GM23338 (cell line): ENCODE measurements around the gene ADGRL3. TPM values are rescaled to one million over a fixed set of nuclear protein-coding genes. Genes with fewer than 3 reads are reported as not detected.
A peak's percentile ranks its signal among the peaks of the same experiment; 100 is the strongest.

Experiments used
- ATAC-seq: fragments of 200-7000 bp; cut with Tn5 transposase; 3 replicates; pipeline ENCODE4 v1.9.1; 2020
- DNase-seq: peaks from one replicate; pipeline ENCODE4 v3.0.0-alpha.2; 2015; ENCODE audit warnings: low spot score
- H2AFZ ChIP-seq: fragments of 200-600 bp; sonication (generic); 2 replicates; pipeline ENCODE4 v1.8.0; 2016; ENCODE audit warnings: antibody characterized with exemption, mild to moderate bottlenecking, moderate library complexity
- H3F3A ChIP-seq: fragments of 200-600 bp; sonication (generic); replicated peaks from 2 replicates; pipeline ENCODE4 v1.8.0; 2017; ENCODE audit warnings: antibody characterized with exemption, mixed run types, low read depth
- H3K27ac ChIP-seq: fragments of 200-600 bp; sonication (generic); 2 replicates; pipeline ENCODE4 v1.6.1; 2016; ENCODE audit warnings: low read depth
- H3K27me3 ChIP-seq: fragments of 200-600 bp; sonication (generic); 2 replicates; pipeline ENCODE4 v1.8.0; 2016; ENCODE audit warnings: mild to moderate bottlenecking, mixed run types, moderate library complexity; ENCODE audit not compliant: insufficient read depth
- H3K36me3 ChIP-seq: fragments of 200-600 bp; sonication (generic); 2 replicates; pipeline ENCODE4 v1.8.0; 2016; ENCODE audit warnings: mild to moderate bottlenecking; ENCODE audit not compliant: insufficient read depth
- H3K4me1 ChIP-seq: fragments of 200-600 bp; sonication (generic); 2 replicates; pipeline ENCODE4 v1.8.0; 2016; ENCODE audit warnings: mild to moderate bottlenecking, moderate library complexity; ENCODE audit not compliant: insufficient read depth
- H3K4me2 ChIP-seq: fragments of 200-600 bp; sonication (generic); 2 replicates; pipeline ENCODE4 v1.7.1; 2017; ENCODE audit warnings: mixed run types
- H3K4me3 ChIP-seq: fragments of 200-600 bp; sonication (generic); 2 replicates; pipeline ENCODE4 v1.6.1; 2016; ENCODE audit warnings: mixed run types
- H3K79me2 ChIP-seq: fragments of 200-600 bp; sonication (generic); replicated peaks from 2 replicates; pipeline ENCODE4 v1.8.0; 2017; ENCODE audit warnings: mild to moderate bottlenecking; ENCODE audit not compliant: insufficient read depth
- H3K9me2 ChIP-seq: fragments of 200-600 bp; sonication (generic); 2 replicates; pipeline ENCODE4 v1.8.0; 2017; ENCODE audit not compliant: insufficient read depth
- H4K20me1 ChIP-seq: fragments of 200-600 bp; sonication (generic); replicated peaks from 2 replicates; pipeline ENCODE4 v1.8.0; 2017; ENCODE audit warnings: mild to moderate bottlenecking; ENCODE audit not compliant: insufficient read depth
- H3K27ac Mint-ChIP-seq: 2 replicates; pipeline ENCODE4 v1.8.0; 2020; ENCODE audit warnings: inconsistent platforms, mild to moderate bottlenecking, moderate library complexity, mixed read lengths
- H3K27me3 Mint-ChIP-seq: 3 replicates; pipeline ENCODE4 v1.8.0; 2022; ENCODE audit warnings: low read depth, mild to moderate bottlenecking, moderate library complexity, mixed read lengths, inconsistent platforms; ENCODE audit not compliant: insufficient read depth, poor library complexity
- H3K36me3 Mint-ChIP-seq: 3 replicates; pipeline ENCODE4 v1.8.0; 2021; ENCODE audit warnings: low read depth, mild to moderate bottlenecking, inconsistent platforms, moderate library complexity, mixed read lengths
- H3K4me1 Mint-ChIP-seq: 3 replicates; pipeline ENCODE4 v1.8.0; 2020; ENCODE audit warnings: mild to moderate bottlenecking, inconsistent platforms, mixed read lengths
- H3K4me3 Mint-ChIP-seq: 3 replicates; pipeline ENCODE4 v1.8.0; 2021; ENCODE audit warnings: moderate library complexity, mild to moderate bottlenecking, inconsistent platforms, mixed read lengths
- H3K9me3 Mint-ChIP-seq: 3 replicates; pipeline ENCODE4 v1.8.0; 2020; ENCODE audit warnings: moderate library complexity, mild to moderate bottlenecking, inconsistent platforms, mixed read lengths
- CREB1 ChIP-seq: fragments of 250-450 bp; sonication (Bioruptor Pico); IDR thresholded peaks from 2 replicates; pipeline ENCODE4 v1.5.0; 2020; ENCODE audit warnings: low read depth, mild to moderate bottlenecking, moderate library complexity
- CTCF ChIP-seq, 2 experiments: fragments of 200-600 bp in 1 of 2; sonication (generic) in 1 of 2; conservative IDR thresholded peaks; 2 replicates each; pipeline versions ENCODE4 v1.5.1 to v1.6.1; 2016 to 2017; ENCODE audit warnings: antibody characterized with exemption in 2 of 2, low read depth in 2 of 2, mild to moderate bottlenecking in 2 of 2, moderate library complexity in 1 of 2
- ETS1 ChIP-seq: IDR thresholded peaks from 2 replicates; pipeline ENCODE4 v1.6.1; 2016; ENCODE audit warnings: antibody characterized with exemption
- EZH2 ChIP-seq: fragments of 200-600 bp; sonication (generic); IDR thresholded peaks from one replicate; pipeline ENCODE4 v1.8.0; 2017; ENCODE audit warnings: antibody characterized with exemption, mild to moderate bottlenecking, low read depth; ENCODE audit not compliant: unreplicated experiment
- EZH2phosphoT487 ChIP-seq: fragments of 200-600 bp; sonication (generic); IDR thresholded peaks from one replicate; pipeline ENCODE4 v1.8.1; 2018; ENCODE audit warnings: antibody characterized with exemption; ENCODE audit not compliant: unreplicated experiment
- NANOG ChIP-seq: IDR thresholded peaks from 2 replicates; pipeline ENCODE4 v1.6.1; 2016; ENCODE audit warnings: antibody characterized with exemption, borderline replicate concordance
- POLR2AphosphoS5 ChIP-seq: IDR thresholded peaks from 2 replicates; pipeline ENCODE4 v1.6.1; 2016; ENCODE audit warnings: antibody characterized with exemption, low read depth
- STAT1 ChIP-seq: IDR thresholded peaks from one replicate; pipeline ENCODE4 v1.6.1; 2016; ENCODE audit warnings: antibody characterized with exemption; ENCODE audit not compliant: unreplicated experiment
- ZNF331 ChIP-seq: fragments of 250-450 bp; sonication (Bioruptor Pico); IDR thresholded peaks from 2 replicates; pipeline ENCODE4 v1.5.0; 2020; ENCODE audit warnings: low read depth, mild to moderate bottlenecking, moderate library complexity
- ZNF462 ChIP-seq: fragments of 250-450 bp; sonication (Bioruptor Pico); IDR thresholded peaks from 2 replicates; pipeline ENCODE4 v1.5.0; 2020; ENCODE audit warnings: mild to moderate bottlenecking, moderate library complexity
- polyA plus RNA-seq: library from polyadenylated mRNA; unstranded; fragments of >200 nt; fragmentation: Nextera tagmentation; extraction: Ambion mirVana; gene quantifications from 2 replicates; pipeline ENCODE4 v1.2.1, GENCODE V29; 2016
- total RNA-seq: library from RNA; depleted of rRNA; stranded (reverse); fragments of >200 nt; shearing (Covaris generic); gene quantifications from 2 replicates; pipeline ENCODE4 v1.2.3, GENCODE V29; 2014

Gene ADGRL3
- total and polyA plus RNA-seq, 2 experiments from 2014 or later, result 9.7 to 16.5 TPM

GRCh38 chr4:61185288-61185687 lies 14.8 kb upstream of the ADGRL3 start:
- Mint-ChIP-seq H3K27ac (no peak overlapping the region), H3K36me3 (peaks cover 20% of the 10 kb centered on the region; the same call in 2 of the 3 replicates)
- TF ChIP-seq ETS1 (no peak), ZNF462 (CRISPR knock-in tag) (no peak)

GRCh38 chr4:61192392-61192791 lies 7.7 kb upstream of the ADGRL3 start:
- Histone ChIP-seq H3K36me3 (no peaks in the 10 kb centered on the region), H3K9me2 (no peaks in the 10 kb centered on the region), H3F3A (no peaks in the 10 kb centered on the region), H3K4me3 (no peak overlapping the region), H3K4me1 (peaks cover 9% of the 10 kb centered on the region; the same call in 1 of the 2 replicates), H3K27me3 (no peaks in the 10 kb centered on the region), H3K4me2 (no peak overlapping the region), H3K79me2 (no peaks in the 10 kb centered on the region), H3K27ac (no peak overlapping the region), H4K20me1 (no peaks in the 10 kb centered on the region), H2AFZ (peak overlapping the region; percentile 40; the same call in 1 of the 2 replicates)
- Mint-ChIP-seq H3K36me3 (no peaks in the 10 kb centered on the region), H3K4me3 (no peak overlapping the region), H3K27ac (no peak overlapping the region), H3K9me3 (no peaks in the 10 kb centered on the region), H3K4me1 (peaks cover 17% of the 10 kb centered on the region), H3K27me3 (no peaks in the 10 kb centered on the region)
- TF ChIP-seq ZNF331, result no peak
- TF ChIP-seq NANOG, result no peak
- no peak for TF ChIP-seq STAT1
- no peak for TF ChIP-seq EZH2
- TF ChIP-seq POLR2AphosphoS5, result no peak
- TF ChIP-seq CREB1 (CRISPR knock-in tag), result no peak
- TF ChIP-seq CTCF (conservative IDR thresholded peaks at IDR 0.05; ENCODE audit: low read depth in 2 of 2), result no peak
- TF ChIP-seq EZH2phosphoT487, result no peak
- TF ChIP-seq ETS1, result no peak
- ATAC-seq (no peak), DNase-seq (no peak)

More at GRCh38 chr4:61185288-61185687, 14.8 kb upstream of the ADGRL3 start:
- H2AFZ ChIP-seq, result no peak overlapping the region
- no peak for ATAC-seq
- H3K9me3 Mint-ChIP-seq, result peaks cover 16% of the 10 kb centered on the region
- H4K20me1 ChIP-seq, result no peaks in the 10 kb centered on the region
- H3K4me2 ChIP-seq, result no peak overlapping the region
- H3K9me2 ChIP-seq, result no peaks in the 10 kb centered on the region
- no peaks in the 10 kb centered on the region for H3K27me3 ChIP-seq
- H3K36me3 ChIP-seq, result no peaks in the 10 kb centered on the region
- DNase-seq, result no peak
- H3K4me1 ChIP-seq, result peaks cover 8% of the 10 kb centered on the region; the same call in 1 of the 2 replicates
- peaks cover 4% of the 10 kb centered on the region for H3K27me3 Mint-ChIP-seq
- H3K4me1 Mint-ChIP-seq, result peaks cover 10% of the 10 kb centered on the region
- H3K79me2 ChIP-seq, result no peaks in the 10 kb centered on the region
- no peak overlapping the region for H3K4me3 Mint-ChIP-seq
- no peak overlapping the region for H3K4me3 ChIP-seq
- no peak overlapping the region for H3K27ac ChIP-seq
- no peaks in the 10 kb centered on the region for H3F3A ChIP-seq
